GM23248 (cell line): ENCODE results near the gene CSNK2A1.

Experiments
- EZH2 ChIP-seq: fragments of 200-600 bp; sonication (generic); IDR thresholded peaks from 2 replicates; pipeline ENCODE4 v1.6.1; 2018; ENCODE audit warnings: antibody characterized with exemption, mild to moderate bottlenecking; ENCODE audit not compliant: insufficient read depth, poor library complexity, severe bottlenecking
- EZH2phosphoT487 ChIP-seq: fragments of 200-600 bp; sonication (generic); IDR thresholded peaks from 2 replicates; pipeline ENCODE4 v1.6.1; 2018; ENCODE audit warnings: antibody characterized with exemption, moderate library complexity, mild to moderate bottlenecking, low read depth; ENCODE audit not compliant: insufficient read depth

GRCh38 chr20:507761-508332 lies 35.7 kb downstream of the CSNK2A1 start:
- no peak for TF ChIP-seq EZH2
- no peak for TF ChIP-seq EZH2phosphoT487
